Body of pancreas (tissue), 4 donors: Measurements from ENCODE around the gene POU2AF2. TPM values are rescaled to one million over a fixed set of nuclear protein-coding genes. Genes with fewer than 3 reads are reported as not detected.

ENCODE experiments used
- ATAC-seq: fragments of 150-250 bp; one replicate; pipeline ENCODE4 v1.9.1; 2016
- DNase-seq, 4 donors: peaks; one replicate each; pipeline ENCODE4 v3.0.0-alpha.2; 2019
- H3K27ac ChIP-seq, 4 donors: fragments of 200-600 bp; sonication (generic); 1 replicate in 3 of 4; 2 replicates in 1 of 4; pipeline versions ENCODE4 v1.5.1 to v1.6.1; 2016 to 2019; ENCODE audit warnings: mild to moderate bottlenecking in 1 of 4, mixed read lengths in 1 of 4, moderate library complexity in 1 of 4
- H3K27me3 ChIP-seq, 2 donors: fragments of 200-600 bp; sonication (generic); one replicate each; pipeline ENCODE4 v1.6.0; 2016; ENCODE audit warnings: mild to moderate bottlenecking in 1 of 2
- H3K36me3 ChIP-seq, 2 donors: fragments of 200-600 bp; sonication (generic); replicated peaks in 1 of 2; 2 replicates each; pipeline ENCODE4 v1.5.1; 2016; ENCODE audit warnings: low read depth in 2 of 2; ENCODE audit not compliant: insufficient read depth in 1 of 2
- H3K4me1 ChIP-seq: fragments of 200-600 bp; sonication (generic); one replicate; pipeline ENCODE4 v1.6.0; 2016
- H3K4me3 ChIP-seq, 2 donors: fragments of 200-600 bp; sonication (generic); 1 replicate in 1 of 2; 2 replicates in 1 of 2; pipeline ENCODE4 v1.5.1; 2016 to 2019
- H3K9me3 ChIP-seq, 3 donors: fragments of 200-600 bp; sonication (generic); 1 replicate in 2 of 3; 2 replicates in 1 of 3; pipeline ENCODE4 v1.5.1; 2016
- CTCF ChIP-seq, 7 experiments: fragments of 450-650 bp in 4 of 7; fragments of 200-600 bp in 3 of 7; sonication (generic) in 3 of 7; IDR thresholded peaks; one replicate each; pipeline ENCODE4 v1.5.1; 2016 to 2019; ENCODE audit warnings: antibody characterized with exemption in 7 of 7
- POLR2A ChIP-seq, 3 donors: fragments of 450-650 bp; IDR thresholded peaks; one replicate each; pipeline ENCODE4 v1.6.1; 2016; ENCODE audit warnings: antibody characterized with exemption in 3 of 3, mild to moderate bottlenecking in 2 of 3
- WGBS, 2 donors: methylation state at CpG; one replicate each; pipeline ENCODE4 v1.1.5; 2017; 5-methylcytosine and 5-hydroxymethylcytosine counted together
- intact Hi-C: fragments of 100-400 bp; cut with DNase I; formaldehyde crosslinking; loops from one replicate; pipeline ENCODE4 v1.15.1; 2023
- total RNA-seq, 2 donors: library from RNA; depleted of rRNA; stranded (reverse); fragments of >200 nt; gene quantifications; one replicate each; pipeline ENCODE4 v1.1.0, GENCODE V29; 2016

Gene POU2AF2
- total RNA-seq, 2 donors from 2014 or later, result not detected

DNA sequence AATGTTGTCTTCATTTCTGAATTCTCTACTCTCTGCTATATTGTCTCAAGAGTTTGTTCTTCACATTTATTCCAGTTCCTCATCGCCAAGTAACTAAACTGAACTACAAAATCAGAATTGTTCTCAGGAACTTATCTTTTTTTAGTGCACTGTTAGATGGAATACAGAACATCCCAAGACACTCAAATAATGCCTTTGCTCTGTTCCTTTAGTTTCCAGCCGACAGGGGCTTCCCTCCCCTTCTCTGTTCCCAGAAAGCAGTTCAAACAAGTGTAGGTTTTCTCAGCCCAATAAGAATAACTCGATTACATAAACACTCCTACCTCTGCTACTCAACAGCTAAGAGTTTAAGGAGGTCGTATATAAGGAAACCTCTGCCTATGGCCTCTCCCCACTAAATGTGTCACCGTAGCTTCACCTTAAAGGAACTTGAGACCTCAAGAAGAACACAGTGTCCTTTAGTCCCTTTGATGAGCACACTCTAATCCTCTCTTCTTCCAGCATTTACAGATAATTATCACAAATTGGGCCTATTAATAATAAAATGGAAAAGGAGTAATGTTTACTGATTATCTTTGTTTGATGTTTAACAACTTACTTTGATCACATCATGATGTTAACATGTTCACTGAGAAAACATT is 59.8 kb downstream of the POU2AF2 start:
- Histone ChIP-seq H3K27me3 (no peaks in the 10 kb centered on the region), H3K27ac (no peak overlapping the region), H3K36me3 (no peaks in the 10 kb centered on the region), H3K9me3 (no peaks in the 10 kb centered on the region), H3K4me1 (peaks cover 51% of the 10 kb centered on the region), H3K4me3 (no peak overlapping the region)
- 73 to 78% methylated on average over 5 of the region's 5 CpGs for WGBS, 2 donors
- DNase-seq (no peak), ATAC-seq (no peak)
- no peak for TF ChIP-seq POLR2A (IDR thresholded peaks at IDR 0.05)
- no peak for TF ChIP-seq CTCF (IDR thresholded peaks at IDR 0.05)
- intact Hi-C loops, result no loop called here

GRCh38 chr11:111305876-111306275 is 60.4 kb downstream of the POU2AF2 start:
- 74 to 83% methylated on average over 4 of the region's 4 CpGs for WGBS, 2 donors
- Histone ChIP-seq H3K4me1 (peaks cover 47% of the 10 kb centered on the region), H3K36me3 (no peaks in the 10 kb centered on the region), H3K27ac (no peak overlapping the region), H3K4me3 (no peak overlapping the region), H3K27me3 (no peaks in the 10 kb centered on the region), H3K9me3 (no peaks in the 10 kb centered on the region)
- TF ChIP-seq CTCF (IDR thresholded peaks at IDR 0.05) (no peak), POLR2A (IDR thresholded peaks at IDR 0.05) (no peak)
- ATAC-seq, result no peak
- DNase-seq, result no peak
- intact Hi-C loops, result no loop called here

DNA sequence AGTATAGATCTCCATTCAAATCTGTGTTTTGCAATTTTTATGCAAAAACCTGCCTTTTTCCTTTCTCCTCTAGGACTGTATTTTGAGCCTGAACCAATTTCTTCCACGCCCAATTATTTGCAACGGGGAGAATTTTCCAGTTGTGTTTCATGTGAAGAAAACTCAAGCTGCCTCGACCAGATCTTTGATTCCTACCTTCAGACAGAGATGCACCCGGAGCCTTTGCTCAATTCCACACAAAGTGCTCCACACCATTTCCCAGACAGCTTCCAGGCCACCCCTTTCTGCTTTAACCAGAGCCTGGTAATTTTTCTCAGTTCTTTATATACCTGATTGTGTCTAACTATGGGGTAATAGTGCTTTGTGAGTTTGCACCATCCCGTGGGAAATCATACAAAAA is 60.8 kb downstream of the POU2AF2 start:
- Histone ChIP-seq H3K27ac (no peak overlapping the region), H3K27me3 (no peaks in the 10 kb centered on the region), H3K36me3 (no peaks in the 10 kb centered on the region), H3K4me1 (peaks cover 43% of the 10 kb centered on the region), H3K4me3 (no peak overlapping the region), H3K9me3 (no peaks in the 10 kb centered on the region)
- DNase-seq, result no peak
- no peak for ATAC-seq
- TF ChIP-seq POLR2A (IDR thresholded peaks at IDR 0.05) (no peak), CTCF (IDR thresholded peaks at IDR 0.05) (no peak)
- WGBS, 2 donors, result 90 to 91% methylated on average over 5 of the region's 5 CpGs
- intact Hi-C loops, result no loop called here

- Histone ChIP-seq H3K9me3 (no peaks in the 10 kb centered on the region), H3K4me1 (peaks cover 30% of the 10 kb centered on the region), H3K27me3 (no peaks in the 10 kb centered on the region), H3K27ac (peak overlapping the region in 3 of 4 donors; percentile 35 to 73 (median 69)), H3K36me3 (no peaks in the 10 kb centered on the region), H3K4me3 (no peak overlapping the region)
- 69 to 81% methylated on average over 3 of the region's 3 CpGs for WGBS, 2 donors
- ATAC-seq, result no peak
- TF ChIP-seq POLR2A (IDR thresholded peaks at IDR 0.05), result no peak
- TF ChIP-seq CTCF (IDR thresholded peaks at IDR 0.05), result peak in 2 of 7 experiments; percentile 4 to 6
- no peak for DNase-seq
- intact Hi-C loops, result no loop called here
These were observed 62.1 kb downstream of the POU2AF2 start for GRCh38 chr11:111307472-111308108.

DNA sequence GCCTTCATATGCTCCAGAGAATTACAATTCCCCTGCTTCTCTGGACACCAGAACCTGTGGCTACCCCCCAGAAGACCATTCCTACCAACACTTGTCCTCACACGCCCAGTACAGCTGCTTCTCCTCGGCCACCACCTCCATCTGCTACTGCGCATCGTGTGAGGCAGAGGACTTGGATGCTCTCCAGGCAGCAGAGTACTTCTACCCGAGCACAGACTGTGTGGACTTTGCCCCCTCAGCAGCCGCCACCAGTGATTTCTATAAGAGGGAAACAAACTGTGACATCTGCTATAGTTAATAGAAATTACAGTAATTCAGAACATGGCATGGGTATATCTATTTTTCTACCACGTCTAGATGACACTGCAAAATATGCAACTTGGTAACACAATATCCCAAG is 62.6 kb downstream of the POU2AF2 start:
- TF ChIP-seq CTCF (IDR thresholded peaks at IDR 0.05) (no peak), POLR2A (IDR thresholded peaks at IDR 0.05) (peak in 2 of 3 donors; percentile 15 to 18)
- Histone ChIP-seq H3K9me3 (no peaks in the 10 kb centered on the region), H3K36me3 (no peaks in the 10 kb centered on the region), H3K27me3 (no peaks in the 10 kb centered on the region), H3K4me1 (peaks cover 25% of the 10 kb centered on the region), H3K27ac (peak overlapping the region in 2 of 4 donors; percentile 69 to 73), H3K4me3 (no peak overlapping the region)
- ATAC-seq (peak; percentile 89), DNase-seq (peak; percentile 87 to 94 (median 94))
- whole genome bisulfite sequencing, 2 donors, result 6 to 17% methylated on average over 7 of the region's 7 CpGs
- intact Hi-C loops, result no loop called here
